SK-N-SH treated with all-trans-retinoic acid at 6 μM for 48 hours (cell line): ENCODE data around the gene GABRE.

Experiments used
- ATAC-seq: fragments of 200-7000 bp; cut with Tn5 transposase; 3 replicates; pipeline ENCODE4 v1.9.1; 2020; ENCODE audit warnings: mild to moderate bottlenecking, moderate library complexity
- ARNTL ChIP-seq: fragments of 450-650 bp; formaldehyde crosslinking; IDR thresholded peaks from 2 replicates; pipeline ENCODE4 v1.5.0; 2020; ENCODE audit warnings: low read depth, mild to moderate bottlenecking, moderate library complexity, borderline replicate concordance
- ESRRG ChIP-seq: fragments of 250-450 bp; sonication (Bioruptor Pico); IDR thresholded peaks from 2 replicates; pipeline ENCODE4 v1.6.1; 2021; ENCODE audit warnings: mild to moderate bottlenecking
- PPARA ChIP-seq: fragments of 250-450 bp; sonication (Bioruptor Pico); IDR thresholded peaks from 2 replicates; pipeline ENCODE4 v1.5.0; 2020; ENCODE audit warnings: mild to moderate bottlenecking, borderline replicate concordance
- ZFP3 ChIP-seq: fragments of 250-450 bp; sonication (Bioruptor Pico); IDR thresholded peaks from 2 replicates; pipeline ENCODE4 v1.5.0; 2020; ENCODE audit warnings: mild to moderate bottlenecking, moderate library complexity
- ZFP30 ChIP-seq: fragments of 450-650 bp; formaldehyde crosslinking; IDR thresholded peaks from 2 replicates; pipeline ENCODE4 v1.5.0; 2022; ENCODE audit warnings: mild to moderate bottlenecking, moderate library complexity
- ZNF565 ChIP-seq: fragments of 450-650 bp; formaldehyde crosslinking; conservative IDR thresholded peaks from 2 replicates; pipeline ENCODE4 v1.5.0; 2020; ENCODE audit warnings: low read depth, mild to moderate bottlenecking, moderate library complexity
- ZNF70 ChIP-seq: fragments of 450-650 bp; formaldehyde crosslinking; IDR thresholded peaks from 2 replicates; pipeline ENCODE4 v1.5.0; 2020; ENCODE audit warnings: mild to moderate bottlenecking, moderate library complexity
- ZNF8 ChIP-seq: fragments of 450-650 bp; formaldehyde crosslinking; IDR thresholded peaks from 2 replicates; pipeline ENCODE4 v1.5.0; 2020; ENCODE audit warnings: mild to moderate bottlenecking, moderate library complexity
- TF ChIP-seq, protein P1 (sequence below): fragments of 250-450 bp; sonication (Bioruptor Pico); IDR thresholded peaks from 2 replicates; pipeline ENCODE4 v1.8.0; 2020; ENCODE audit warnings: mild to moderate bottlenecking, moderate library complexity, borderline replicate concordance
- TF ChIP-seq, protein P2 (sequence below): fragments of 250-450 bp; sonication (Bioruptor Pico); IDR thresholded peaks from 2 replicates; pipeline ENCODE4 v1.8.0; 2021; ENCODE audit warnings: low read depth, mild to moderate bottlenecking, moderate library complexity, borderline replicate concordance
- TF ChIP-seq, protein P3 (sequence below): fragments of 250-450 bp; sonication (Bioruptor Pico); IDR thresholded peaks from 2 replicates; pipeline ENCODE4 v1.5.1; 2021; ENCODE audit warnings: mild to moderate bottlenecking, moderate library complexity

GABRE gene

DNA sequence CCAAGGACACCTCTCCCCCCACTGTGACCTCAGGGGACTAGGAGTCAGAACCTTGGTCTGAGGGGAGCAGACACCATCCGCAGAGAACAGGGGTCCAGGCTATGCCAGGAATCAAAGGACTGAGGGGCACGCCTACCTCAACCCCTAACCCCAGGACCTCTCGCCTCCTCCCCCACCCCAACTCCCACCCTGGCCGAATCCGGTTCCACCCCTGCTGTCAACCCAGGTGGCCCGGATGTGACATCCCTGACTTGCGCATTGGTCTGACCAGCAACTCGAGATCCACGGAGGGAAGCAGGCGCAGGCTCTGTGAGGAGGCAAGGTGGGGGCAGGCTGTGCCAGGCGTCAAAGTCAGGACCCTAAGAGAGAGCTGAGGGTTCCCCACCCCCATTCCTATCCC is 62.3 kb downstream of the GABRE start:
- ATAC-seq = no peak
- TF ChIP-seq, protein P1, sequence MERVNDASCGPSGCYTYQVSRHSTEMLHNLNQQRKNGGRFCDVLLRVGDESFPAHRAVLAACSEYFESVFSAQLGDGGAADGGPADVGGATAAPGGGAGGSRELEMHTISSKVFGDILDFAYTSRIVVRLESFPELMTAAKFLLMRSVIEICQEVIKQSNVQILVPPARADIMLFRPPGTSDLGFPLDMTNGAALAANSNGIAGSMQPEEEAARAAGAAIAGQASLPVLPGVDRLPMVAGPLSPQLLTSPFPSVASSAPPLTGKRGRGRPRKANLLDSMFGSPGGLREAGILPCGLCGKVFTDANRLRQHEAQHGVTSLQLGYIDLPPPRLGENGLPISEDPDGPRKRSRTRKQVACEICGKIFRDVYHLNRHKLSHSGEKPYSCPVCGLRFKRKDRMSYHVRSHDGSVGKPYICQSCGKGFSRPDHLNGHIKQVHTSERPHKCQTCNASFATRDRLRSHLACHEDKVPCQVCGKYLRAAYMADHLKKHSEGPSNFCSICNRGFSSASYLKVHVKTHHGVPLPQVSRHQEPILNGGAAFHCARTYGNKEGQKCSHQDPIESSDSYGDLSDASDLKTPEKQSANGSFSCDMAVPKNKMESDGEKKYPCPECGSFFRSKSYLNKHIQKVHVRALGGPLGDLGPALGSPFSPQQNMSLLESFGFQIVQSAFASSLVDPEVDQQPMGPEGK (CRISPR knock-in tag) = no peak
- TF ChIP-seq ZNF70 (CRISPR knock-in tag) = no peak

DNA sequence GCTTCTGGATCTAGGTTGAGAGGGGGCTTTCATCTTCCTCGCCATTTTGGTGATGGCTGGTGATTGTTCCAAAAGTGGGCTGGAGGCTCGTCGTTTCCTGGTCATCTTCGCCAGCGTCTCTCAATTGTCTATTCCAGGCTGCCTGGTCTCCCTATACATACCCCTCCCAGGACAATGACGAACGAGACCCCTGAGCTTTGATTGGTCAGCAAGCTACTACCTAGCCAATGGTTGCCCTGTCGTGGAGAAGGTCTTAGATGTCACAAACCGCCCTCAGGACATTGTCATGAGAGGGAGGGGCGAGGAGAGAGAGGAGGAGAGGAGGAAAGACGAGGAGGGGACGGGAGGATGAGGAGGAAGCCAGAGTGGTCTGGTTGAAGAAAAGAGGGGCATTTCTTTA is 69.5 kb downstream of the GABRE start:
- no peak for ATAC-seq
- no peak for TF ChIP-seq ZNF70 (CRISPR knock-in tag)
- TF ChIP-seq, protein P2, sequence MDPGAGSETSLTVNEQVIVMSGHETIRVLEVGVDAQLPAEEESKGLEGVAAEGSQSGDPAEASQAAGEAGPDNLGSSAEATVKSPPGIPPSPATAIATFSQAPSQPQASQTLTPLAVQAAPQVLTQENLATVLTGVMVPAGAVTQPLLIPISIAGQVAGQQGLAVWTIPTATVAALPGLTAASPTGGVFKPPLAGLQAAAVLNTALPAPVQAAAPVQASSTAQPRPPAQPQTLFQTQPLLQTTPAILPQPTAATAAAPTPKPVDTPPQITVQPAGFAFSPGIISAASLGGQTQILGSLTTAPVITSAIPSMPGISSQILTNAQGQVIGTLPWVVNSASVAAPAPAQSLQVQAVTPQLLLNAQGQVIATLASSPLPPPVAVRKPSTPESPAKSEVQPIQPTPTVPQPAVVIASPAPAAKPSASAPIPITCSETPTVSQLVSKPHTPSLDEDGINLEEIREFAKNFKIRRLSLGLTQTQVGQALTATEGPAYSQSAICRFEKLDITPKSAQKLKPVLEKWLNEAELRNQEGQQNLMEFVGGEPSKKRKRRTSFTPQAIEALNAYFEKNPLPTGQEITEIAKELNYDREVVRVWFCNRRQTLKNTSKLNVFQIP (CRISPR knock-in tag) = no peak
- no peak for TF ChIP-seq ZNF8 (CRISPR knock-in tag)
- TF ChIP-seq, protein P3, sequence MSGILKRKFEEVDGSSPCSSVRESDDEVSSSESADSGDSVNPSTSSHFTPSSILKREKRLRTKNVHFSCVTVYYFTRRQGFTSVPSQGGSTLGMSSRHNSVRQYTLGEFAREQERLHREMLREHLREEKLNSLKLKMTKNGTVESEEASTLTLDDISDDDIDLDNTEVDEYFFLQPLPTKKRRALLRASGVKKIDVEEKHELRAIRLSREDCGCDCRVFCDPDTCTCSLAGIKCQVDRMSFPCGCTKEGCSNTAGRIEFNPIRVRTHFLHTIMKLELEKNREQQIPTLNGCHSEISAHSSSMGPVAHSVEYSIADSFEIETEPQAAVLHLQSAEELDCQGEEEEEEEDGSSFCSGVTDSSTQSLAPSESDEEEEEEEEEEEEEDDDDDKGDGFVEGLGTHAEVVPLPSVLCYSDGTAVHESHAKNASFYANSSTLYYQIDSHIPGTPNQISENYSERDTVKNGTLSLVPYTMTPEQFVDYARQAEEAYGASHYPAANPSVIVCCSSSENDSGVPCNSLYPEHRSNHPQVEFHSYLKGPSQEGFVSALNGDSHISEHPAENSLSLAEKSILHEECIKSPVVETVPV (CRISPR knock-in tag) = no peak
- TF ChIP-seq ZFP30 = no peak
- no peak for TF ChIP-seq ARNTL
- TF ChIP-seq PPARA (CRISPR knock-in tag) = no peak
- no peak for TF ChIP-seq ZFP3
- TF ChIP-seq ESRRG (CRISPR knock-in tag) = no peak
- no peak for TF ChIP-seq ZNF565 (CRISPR knock-in tag)
